Transverse colon (tissue), 4 donors: ENCODE results near the gene NOTO.

Experiments used
- EP300 ChIP-seq: sonication (generic); formaldehyde crosslinking; IDR thresholded peaks from one replicate; pipeline ENCODE4 v1.6.1; 2017; ENCODE audit warnings: antibody characterized with exemption, low read depth
- POLR2A ChIP-seq: fragments of 450-650 bp; IDR thresholded peaks from one replicate; pipeline ENCODE4 v1.6.1; 2016; ENCODE audit warnings: antibody characterized with exemption, mild to moderate bottlenecking, moderate library complexity
- POLR2AphosphoS5 ChIP-seq, 3 donors: sonication (generic); formaldehyde crosslinking; IDR thresholded peaks; one replicate each; pipeline ENCODE4 v1.6.1; 2016; ENCODE audit warnings: antibody characterized with exemption in 3 of 3
- TF ChIP-seq, protein P1 (sequence below), 5 experiments: fragments of 200-600 bp in 3 of 5; fragments of 450-650 bp in 2 of 5; sonication (generic) in 3 of 5; IDR thresholded peaks; 1 replicate in 2 of 5; 2 replicates in 3 of 5; pipeline ENCODE4 v1.5.1; 2016 to 2017; ENCODE audit warnings: antibody characterized with exemption in 5 of 5, inconsistent platforms in 3 of 5, mild to moderate bottlenecking in 2 of 5, moderate library complexity in 1 of 5

DNA sequence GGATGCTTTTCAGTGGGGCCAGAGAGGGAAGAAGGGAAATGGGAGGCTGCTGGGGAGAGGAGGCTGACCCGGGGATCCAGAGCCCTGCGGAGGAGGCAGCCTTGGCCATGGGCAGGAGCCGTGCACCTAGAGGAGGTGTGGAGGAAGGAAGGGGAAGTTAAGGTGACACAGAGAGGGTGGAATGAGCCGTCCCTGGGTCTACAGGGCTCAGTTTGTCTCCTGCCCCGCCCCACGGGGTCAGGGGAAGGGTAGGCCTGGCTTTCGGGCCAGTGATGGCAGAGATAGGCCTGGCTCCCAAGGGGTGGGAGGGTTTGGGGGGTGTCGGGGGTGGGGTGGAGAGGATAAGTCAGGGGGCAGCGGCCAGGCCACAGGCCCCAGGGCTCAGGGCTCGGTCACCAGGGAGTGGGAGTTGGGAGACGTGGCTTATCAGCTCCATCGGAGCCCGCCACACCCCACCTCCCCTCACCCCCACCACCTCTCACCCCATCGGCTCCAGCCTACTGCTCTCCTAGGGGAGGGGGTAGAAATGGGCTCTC lies 39.5 kb upstream of the NOTO start:
- TF ChIP-seq, protein P1, sequence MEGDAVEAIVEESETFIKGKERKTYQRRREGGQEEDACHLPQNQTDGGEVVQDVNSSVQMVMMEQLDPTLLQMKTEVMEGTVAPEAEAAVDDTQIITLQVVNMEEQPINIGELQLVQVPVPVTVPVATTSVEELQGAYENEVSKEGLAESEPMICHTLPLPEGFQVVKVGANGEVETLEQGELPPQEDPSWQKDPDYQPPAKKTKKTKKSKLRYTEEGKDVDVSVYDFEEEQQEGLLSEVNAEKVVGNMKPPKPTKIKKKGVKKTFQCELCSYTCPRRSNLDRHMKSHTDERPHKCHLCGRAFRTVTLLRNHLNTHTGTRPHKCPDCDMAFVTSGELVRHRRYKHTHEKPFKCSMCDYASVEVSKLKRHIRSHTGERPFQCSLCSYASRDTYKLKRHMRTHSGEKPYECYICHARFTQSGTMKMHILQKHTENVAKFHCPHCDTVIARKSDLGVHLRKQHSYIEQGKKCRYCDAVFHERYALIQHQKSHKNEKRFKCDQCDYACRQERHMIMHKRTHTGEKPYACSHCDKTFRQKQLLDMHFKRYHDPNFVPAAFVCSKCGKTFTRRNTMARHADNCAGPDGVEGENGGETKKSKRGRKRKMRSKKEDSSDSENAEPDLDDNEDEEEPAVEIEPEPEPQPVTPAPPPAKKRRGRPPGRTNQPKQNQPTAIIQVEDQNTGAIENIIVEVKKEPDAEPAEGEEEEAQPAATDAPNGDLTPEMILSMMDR (IDR thresholded peaks at IDR 0.05) = no peak
- no peak for TF ChIP-seq EP300
- no peak for TF ChIP-seq POLR2A
- TF ChIP-seq POLR2AphosphoS5 (IDR thresholded peaks at IDR 0.05) = no peak
